HepG2 (cell line): ENCODE data around the gene NDOR1. TPM values are rescaled to one million over a fixed set of nuclear protein-coding genes. Genes with fewer than 3 reads are reported as not detected.

Source experiments
- EEA1 ChIP-seq: sonication (generic); formaldehyde crosslinking; IDR thresholded peaks from 2 replicates; pipeline ENCODE4 v1.5.1; 2020; ENCODE audit warnings: mild to moderate bottlenecking, missing genetic modification reagents, borderline replicate concordance
- HNF4A ChIP-seq: sonication (generic); formaldehyde crosslinking; IDR thresholded peaks from 2 replicates; pipeline ENCODE4 v1.4.0; 2020; ENCODE audit warnings: missing genetic modification reagents
- RAD21 ChIP-seq: fragments of 450-650 bp; formaldehyde crosslinking; IDR thresholded peaks from 2 replicates; pipeline ENCODE4 v1.5.0; 2020; ENCODE audit warnings: mild to moderate bottlenecking
- TOE1 ChIP-seq: sonication (generic); formaldehyde crosslinking; IDR thresholded peaks from 2 replicates; pipeline ENCODE4 v1.4.0; 2020; ENCODE audit warnings: mild to moderate bottlenecking, missing genetic modification reagents
- ZBTB42 ChIP-seq: sonication (generic); formaldehyde crosslinking; IDR thresholded peaks from 2 replicates; pipeline ENCODE4 v1.5.0; 2020; ENCODE audit warnings: mild to moderate bottlenecking, missing genetic modification reagents
- ZFP41 ChIP-seq: sonication (generic); formaldehyde crosslinking; IDR thresholded peaks from 2 replicates; pipeline ENCODE4 v1.4.0; 2020; ENCODE audit warnings: mild to moderate bottlenecking, missing genetic modification reagents, borderline replicate concordance
- ZMAT3 ChIP-seq: sonication (generic); formaldehyde crosslinking; conservative IDR thresholded peaks from 2 replicates; pipeline ENCODE4 v1.7.0; 2021; ENCODE audit warnings: missing genetic modification reagents
- ZNF260 ChIP-seq: sonication (generic); formaldehyde crosslinking; IDR thresholded peaks from 2 replicates; pipeline ENCODE4 v1.4.0; 2020; ENCODE audit warnings: missing genetic modification reagents, low read depth, mild to moderate bottlenecking, borderline replicate concordance
- ZNF777 ChIP-seq: sonication (generic); formaldehyde crosslinking; IDR thresholded peaks from 2 replicates; pipeline ENCODE4 v1.4.0; 2020; ENCODE audit warnings: missing genetic modification reagents
- polyA plus RNA-seq, 8 experiments: library from polyadenylated mRNA; depleted of rRNA in 3 of 8; stranded (reverse) in 7 of 8; unstranded in 1 of 8; fragments of >200 nt; fragmentation: Illumina TruSeq in 4 of 8; extraction: Trizol in 4 of 8; gene quantifications; 2 replicates each; pipeline versions ENCODE4 v1.2.1 to v1.2.3, GENCODE V29; 2011 to 2016; ENCODE audit warnings: low read depth in 4 of 8, missing spikeins in 1 of 8, mixed read lengths in 1 of 8; ENCODE audit not compliant: insufficient read depth in 1 of 8
- total RNA-seq, 5 experiments: library from RNA; depleted of rRNA; stranded (reverse); fragments of >200 nt; fragmentation: Illumina TruSeq; extraction: Trizol; gene quantifications; 2 replicates each; pipeline ENCODE4 v1.2.3, GENCODE V29; 2016; ENCODE audit warnings: low read depth in 1 of 5
- TF ChIP-seq, protein P1 (sequence below), 2 experiments: IDR thresholded peaks; 2 replicates each; pipeline ENCODE4 v1.6.1; 2011 to 2012; ENCODE audit warnings: low read length in 2 of 2, borderline replicate concordance in 1 of 2, low read depth in 1 of 2, mild to moderate bottlenecking in 1 of 2, moderate library complexity in 1 of 2
- TF ChIP-seq, protein P2 (sequence below): sonication (generic); formaldehyde crosslinking; IDR thresholded peaks from 2 replicates; pipeline ENCODE4 v1.4.0; 2020; ENCODE audit warnings: missing genetic modification reagents
- TF ChIP-seq, protein P3 (sequence below): sonication (generic); formaldehyde crosslinking; IDR thresholded peaks from one replicate; pipeline ENCODE4 v1.5.1; 2020; ENCODE audit warnings: mild to moderate bottlenecking, missing genetic modification reagents; ENCODE audit errors: not compliant biosample characterization
- TF ChIP-seq, protein P4 (sequence below): sonication (generic); formaldehyde crosslinking; IDR thresholded peaks from 2 replicates; pipeline ENCODE4 v1.5.1; 2020; ENCODE audit warnings: mild to moderate bottlenecking, missing genetic modification reagents, borderline replicate concordance
- TF ChIP-seq, protein P5 (sequence below): sonication (generic); IDR thresholded peaks from 2 replicates; pipeline ENCODE4 v1.6.1; 2016; ENCODE audit warnings: low read depth, borderline replicate concordance

The NDOR1 gene
- total and polyA plus RNA-seq, 2 of the 13 experiments (the other 11 are each of a cell fraction or from before 2014, with no cell fraction given) = 3.6 to 8.7 TPM

DNA sequence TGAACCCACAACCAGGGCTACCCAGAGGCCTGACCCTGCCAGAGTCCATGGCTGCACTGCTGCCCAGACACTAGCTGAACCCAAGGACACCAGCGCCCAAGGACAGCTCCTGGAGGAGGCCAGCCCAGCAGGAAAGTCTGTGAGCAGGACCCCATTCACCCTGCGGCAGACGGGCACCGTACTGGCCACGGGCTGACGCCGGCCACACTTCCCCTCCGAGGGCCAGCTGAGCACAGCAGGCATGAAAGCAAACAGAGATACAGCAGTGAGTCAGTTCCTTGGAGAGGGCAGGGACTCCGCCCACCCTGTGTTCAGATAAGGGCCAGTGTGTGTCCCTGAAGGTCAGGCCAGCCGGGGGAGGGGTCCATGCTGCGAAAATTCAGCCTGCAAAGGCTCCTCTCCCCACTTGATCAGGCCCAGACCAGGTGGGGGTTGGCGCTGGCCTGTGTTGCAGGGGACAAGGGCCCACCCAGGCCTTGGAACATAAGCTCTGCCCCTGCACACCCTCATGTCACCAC, 13.3 kb downstream of the NDOR1 start (continued):
- TF ChIP-seq, protein P1, sequence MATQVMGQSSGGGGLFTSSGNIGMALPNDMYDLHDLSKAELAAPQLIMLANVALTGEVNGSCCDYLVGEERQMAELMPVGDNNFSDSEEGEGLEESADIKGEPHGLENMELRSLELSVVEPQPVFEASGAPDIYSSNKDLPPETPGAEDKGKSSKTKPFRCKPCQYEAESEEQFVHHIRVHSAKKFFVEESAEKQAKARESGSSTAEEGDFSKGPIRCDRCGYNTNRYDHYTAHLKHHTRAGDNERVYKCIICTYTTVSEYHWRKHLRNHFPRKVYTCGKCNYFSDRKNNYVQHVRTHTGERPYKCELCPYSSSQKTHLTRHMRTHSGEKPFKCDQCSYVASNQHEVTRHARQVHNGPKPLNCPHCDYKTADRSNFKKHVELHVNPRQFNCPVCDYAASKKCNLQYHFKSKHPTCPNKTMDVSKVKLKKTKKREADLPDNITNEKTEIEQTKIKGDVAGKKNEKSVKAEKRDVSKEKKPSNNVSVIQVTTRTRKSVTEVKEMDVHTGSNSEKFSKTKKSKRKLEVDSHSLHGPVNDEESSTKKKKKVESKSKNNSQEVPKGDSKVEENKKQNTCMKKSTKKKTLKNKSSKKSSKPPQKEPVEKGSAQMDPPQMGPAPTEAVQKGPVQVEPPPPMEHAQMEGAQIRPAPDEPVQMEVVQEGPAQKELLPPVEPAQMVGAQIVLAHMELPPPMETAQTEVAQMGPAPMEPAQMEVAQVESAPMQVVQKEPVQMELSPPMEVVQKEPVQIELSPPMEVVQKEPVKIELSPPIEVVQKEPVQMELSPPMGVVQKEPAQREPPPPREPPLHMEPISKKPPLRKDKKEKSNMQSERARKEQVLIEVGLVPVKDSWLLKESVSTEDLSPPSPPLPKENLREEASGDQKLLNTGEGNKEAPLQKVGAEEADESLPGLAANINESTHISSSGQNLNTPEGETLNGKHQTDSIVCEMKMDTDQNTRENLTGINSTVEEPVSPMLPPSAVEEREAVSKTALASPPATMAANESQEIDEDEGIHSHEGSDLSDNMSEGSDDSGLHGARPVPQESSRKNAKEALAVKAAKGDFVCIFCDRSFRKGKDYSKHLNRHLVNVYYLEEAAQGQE (IDR thresholded peaks at IDR 0.05; ENCODE audit: borderline replicate concordance in 1 of 2, low read depth in 1 of 2, low read length in 2 of 2) = no peak
- TF ChIP-seq, protein P2, sequence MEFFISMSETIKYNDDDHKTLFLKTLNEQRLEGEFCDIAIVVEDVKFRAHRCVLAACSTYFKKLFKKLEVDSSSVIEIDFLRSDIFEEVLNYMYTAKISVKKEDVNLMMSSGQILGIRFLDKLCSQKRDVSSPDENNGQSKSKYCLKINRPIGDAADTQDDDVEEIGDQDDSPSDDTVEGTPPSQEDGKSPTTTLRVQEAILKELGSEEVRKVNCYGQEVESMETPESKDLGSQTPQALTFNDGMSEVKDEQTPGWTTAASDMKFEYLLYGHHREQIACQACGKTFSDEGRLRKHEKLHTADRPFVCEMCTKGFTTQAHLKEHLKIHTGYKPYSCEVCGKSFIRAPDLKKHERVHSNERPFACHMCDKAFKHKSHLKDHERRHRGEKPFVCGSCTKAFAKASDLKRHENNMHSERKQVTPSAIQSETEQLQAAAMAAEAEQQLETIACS (CRISPR knock-in tag) = no peak
- TF ChIP-seq ZFP41 (CRISPR knock-in tag) (no peak), TOE1 (no peak), HNF4A (CRISPR knock-in tag) (peak; percentile 38; the same call in 1 of the 2 replicates), RAD21 (no peak), ZNF777 (no peak), ZMAT3 (CRISPR knock-in tag) (no peak), ZNF260 (CRISPR knock-in tag) (no peak), EEA1 (CRISPR knock-in tag) (no peak), ZBTB42 (CRISPR knock-in tag) (no peak)
- TF ChIP-seq, protein P3, sequence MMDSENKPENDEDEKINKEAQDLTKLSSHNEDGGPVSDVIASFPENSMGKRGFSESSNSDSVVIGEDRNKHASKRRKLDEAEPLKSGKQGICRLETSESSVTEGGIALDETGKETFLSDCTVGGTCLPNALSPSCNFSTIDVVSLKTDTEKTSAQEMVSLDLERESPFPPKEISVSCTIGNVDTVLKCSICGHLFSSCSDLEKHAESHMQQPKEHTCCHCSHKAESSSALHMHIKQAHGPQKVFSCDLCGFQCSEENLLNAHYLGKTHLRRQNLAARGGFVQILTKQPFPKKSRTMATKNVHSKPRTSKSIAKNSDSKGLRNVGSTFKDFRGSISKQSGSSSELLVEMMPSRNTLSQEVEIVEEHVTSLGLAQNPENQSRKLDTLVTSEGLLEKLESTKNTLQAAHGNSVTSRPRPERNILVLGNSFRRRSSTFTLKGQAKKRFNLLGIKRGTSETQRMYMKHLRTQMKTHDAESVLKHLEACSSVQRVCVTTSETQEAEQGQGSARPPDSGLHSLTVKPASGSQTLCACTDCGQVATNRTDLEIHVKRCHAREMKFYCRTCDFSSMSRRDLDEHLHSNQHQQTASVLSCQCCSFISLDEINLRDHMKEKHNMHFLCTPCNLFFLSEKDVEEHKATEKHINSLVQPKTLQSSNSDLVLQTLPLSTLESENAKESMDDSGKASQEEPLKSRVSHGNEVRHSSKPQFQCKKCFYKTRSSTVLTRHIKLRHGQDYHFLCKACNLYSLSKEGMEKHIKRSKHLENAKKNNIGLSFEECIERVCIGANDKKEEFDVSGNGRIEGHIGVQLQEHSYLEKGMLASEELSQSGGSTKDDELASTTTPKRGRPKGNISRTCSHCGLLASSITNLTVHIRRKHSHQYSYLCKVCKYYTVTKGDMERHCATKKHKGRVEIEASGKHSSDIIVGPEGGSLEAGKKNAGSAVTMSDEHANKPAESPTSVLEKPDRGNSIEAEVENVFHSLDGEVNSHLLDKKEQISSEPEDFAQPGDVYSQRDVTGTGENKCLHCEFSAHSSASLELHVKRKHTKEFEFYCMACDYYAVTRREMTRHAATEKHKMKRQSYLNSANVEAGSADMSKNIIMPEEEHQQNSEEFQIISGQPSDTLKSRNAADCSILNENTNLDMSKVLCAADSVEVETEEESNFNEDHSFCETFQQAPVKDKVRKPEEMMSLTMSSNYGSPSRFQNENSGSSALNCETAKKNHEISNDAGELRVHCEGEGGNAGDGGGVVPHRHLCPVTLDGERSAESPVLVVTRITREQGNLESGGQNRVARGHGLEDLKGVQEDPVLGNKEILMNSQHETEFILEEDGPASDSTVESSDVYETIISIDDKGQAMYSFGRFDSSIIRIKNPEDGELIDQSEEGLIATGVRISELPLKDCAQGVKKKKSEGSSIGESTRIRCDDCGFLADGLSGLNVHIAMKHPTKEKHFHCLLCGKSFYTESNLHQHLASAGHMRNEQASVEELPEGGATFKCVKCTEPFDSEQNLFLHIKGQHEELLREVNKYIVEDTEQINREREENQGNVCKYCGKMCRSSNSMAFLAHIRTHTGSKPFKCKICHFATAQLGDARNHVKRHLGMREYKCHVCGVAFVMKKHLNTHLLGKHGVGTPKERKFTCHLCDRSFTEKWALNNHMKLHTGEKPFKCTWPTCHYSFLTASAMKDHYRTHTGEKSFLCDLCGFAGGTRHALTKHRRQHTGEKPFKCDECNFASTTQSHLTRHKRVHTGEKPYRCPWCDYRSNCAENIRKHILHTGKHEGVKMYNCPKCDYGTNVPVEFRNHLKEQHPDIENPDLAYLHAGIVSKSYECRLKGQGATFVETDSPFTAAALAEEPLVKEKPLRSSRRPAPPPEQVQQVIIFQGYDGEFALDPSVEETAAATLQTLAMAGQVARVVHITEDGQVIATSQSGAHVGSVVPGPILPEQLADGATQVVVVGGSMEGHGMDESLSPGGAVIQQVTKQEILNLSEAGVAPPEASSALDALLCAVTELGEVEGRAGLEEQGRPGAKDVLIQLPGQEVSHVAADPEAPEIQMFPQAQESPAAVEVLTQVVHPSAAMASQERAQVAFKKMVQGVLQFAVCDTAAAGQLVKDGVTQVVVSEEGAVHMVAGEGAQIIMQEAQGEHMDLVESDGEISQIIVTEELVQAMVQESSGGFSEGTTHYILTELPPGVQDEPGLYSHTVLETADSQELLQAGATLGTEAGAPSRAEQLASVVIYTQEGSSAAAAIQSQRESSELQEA = no peak
- TF ChIP-seq, protein P4, sequence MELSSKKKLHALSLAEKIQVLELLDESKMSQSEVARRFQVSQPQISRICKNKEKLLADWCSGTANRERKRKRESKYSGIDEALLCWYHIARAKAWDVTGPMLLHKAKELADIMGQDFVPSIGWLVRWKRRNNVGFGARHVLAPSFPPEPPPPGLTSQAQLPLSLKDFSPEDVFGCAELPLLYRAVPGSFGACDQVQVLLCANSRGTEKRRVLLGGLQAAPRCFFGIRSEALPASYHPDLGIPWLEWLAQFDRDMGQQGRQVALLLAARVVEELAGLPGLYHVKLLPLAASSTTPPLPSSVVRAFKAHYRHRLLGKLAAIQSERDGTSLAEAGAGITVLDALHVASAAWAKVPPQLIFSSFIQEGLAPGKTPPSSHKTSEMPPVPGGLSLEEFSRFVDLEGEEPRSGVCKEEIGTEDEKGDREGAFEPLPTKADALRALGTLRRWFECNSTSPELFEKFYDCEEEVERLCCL (CRISPR knock-in tag) = no peak
- TF ChIP-seq, protein P5, sequence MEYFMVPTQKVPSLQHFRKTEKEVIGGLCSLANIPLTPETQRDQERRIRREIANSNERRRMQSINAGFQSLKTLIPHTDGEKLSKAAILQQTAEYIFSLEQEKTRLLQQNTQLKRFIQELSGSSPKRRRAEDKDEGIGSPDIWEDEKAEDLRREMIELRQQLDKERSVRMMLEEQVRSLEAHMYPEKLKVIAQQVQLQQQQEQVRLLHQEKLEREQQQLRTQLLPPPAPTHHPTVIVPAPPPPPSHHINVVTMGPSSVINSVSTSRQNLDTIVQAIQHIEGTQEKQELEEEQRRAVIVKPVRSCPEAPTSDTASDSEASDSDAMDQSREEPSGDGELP = peak; percentile 98
